Measurements from ENCODE around the gene TM9SF1. TPM values are rescaled to one million over a fixed set of nuclear protein-coding genes. Genes with fewer than 3 reads are reported as not detected.

TM9SF1 gene
- total and polyA plus RNA-seq, 2 of the 13 experiments (the other 11 are each of a cell fraction or from before 2014, with no cell fraction given) = 83.2 to 110 TPM

DNA sequence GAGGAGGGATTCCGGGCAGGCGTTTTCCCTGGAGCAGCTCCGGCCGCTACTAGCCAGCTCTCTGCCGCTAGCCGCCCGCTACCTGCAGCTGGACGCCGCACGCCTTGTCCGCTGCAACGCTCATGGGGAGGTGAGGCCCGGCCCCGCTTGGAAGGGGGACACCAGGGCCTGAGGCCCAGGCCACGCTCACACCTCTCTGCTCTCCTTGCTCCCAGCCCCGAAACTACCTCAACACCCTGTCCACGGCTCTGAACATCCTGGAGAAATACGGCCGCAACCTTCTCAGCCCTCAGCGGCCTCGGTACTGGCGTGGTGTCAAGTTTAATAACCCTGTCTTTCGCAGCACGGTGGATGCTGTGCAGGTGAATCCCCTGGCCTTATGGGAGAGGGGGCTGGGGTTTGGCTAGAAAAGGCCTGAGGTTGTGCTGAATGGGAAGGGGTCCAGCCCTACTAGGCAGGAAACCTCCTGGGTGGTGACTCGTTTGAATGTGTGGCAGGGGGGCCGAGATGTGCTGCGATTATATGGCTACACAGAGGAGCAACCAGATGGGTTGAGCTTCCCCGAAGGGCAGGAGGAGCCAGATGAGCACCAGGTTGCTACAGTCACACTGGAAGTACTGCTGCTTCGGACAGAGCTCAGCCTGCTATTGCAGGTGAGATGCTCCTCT is 47.3 kb downstream of the TM9SF1 start (continued):
- TF ChIP-seq TBX2 (CRISPR knock-in tag; IDR thresholded peaks at IDR 0.05; ENCODE audit: borderline replicate concordance) (peak; percentile 58), GFI1 (CRISPR knock-in tag; IDR thresholded peaks at IDR 0.05; ENCODE audit: borderline replicate concordance) (no peak), ZNF282 (IDR thresholded peaks at IDR 0.05; ENCODE audit: partially characterized antibody) (no peak), HNRNPL (IDR thresholded peaks at IDR 0.05; ENCODE audit: low read depth, low read length) (no peak), ZNF251 (CRISPR knock-in tag; IDR thresholded peaks at IDR 0.05) (peak; percentile 94), ZNF547 (CRISPR knock-in tag; IDR thresholded peaks at IDR 0.05) (peak; percentile 54; the same call in 1 of the 2 replicates), ZNF83 (CRISPR knock-in tag; IDR thresholded peaks at IDR 0.05; ENCODE audit: borderline replicate concordance) (peak; percentile 41; the same call in 1 of the 2 replicates), CERS6 (CRISPR knock-in tag; IDR thresholded peaks at IDR 0.05) (0 out of 2 replicates have a peak, but pooled peaks have one; percentile 67), HNRNPH1 (optimal IDR thresholded peaks at IDR 0.05; ENCODE audit: low read depth, low read length) (no peak), ZNF713 (CRISPR knock-in tag; IDR thresholded peaks at IDR 0.05) (peak; percentile 61; the same call in 1 of the 2 replicates), LCORL (IDR thresholded peaks at IDR 0.05) (no peak), LCORL (CRISPR knock-in tag; IDR thresholded peaks at IDR 0.05) (no peak), ZNF550 (CRISPR knock-in tag; IDR thresholded peaks at IDR 0.05; ENCODE audit: borderline replicate concordance) (0 out of 2 replicates have a peak, but pooled peaks have one; percentile 30), ZNF451 (CRISPR knock-in tag; IDR thresholded peaks at IDR 0.05) (peak; percentile 42; the same call in 1 of the 2 replicates), ZBTB25 (CRISPR knock-in tag; IDR thresholded peaks at IDR 0.05) (no peak), ZNF768 (CRISPR knock-in tag; IDR thresholded peaks at IDR 0.05) (peak; percentile 53; the same call in 1 of the 2 replicates), MXD1 (CRISPR knock-in tag; IDR thresholded peaks at IDR 0.05) (peak; percentile 72), AHR (CRISPR knock-in tag; IDR thresholded peaks at IDR 0.05) (no peak), YEATS4 (CRISPR knock-in tag; IDR thresholded peaks at IDR 0.05; ENCODE audit: borderline replicate concordance) (peak; percentile 3; the same call in 1 of the 2 replicates)
- TF ChIP-seq, protein P1, sequence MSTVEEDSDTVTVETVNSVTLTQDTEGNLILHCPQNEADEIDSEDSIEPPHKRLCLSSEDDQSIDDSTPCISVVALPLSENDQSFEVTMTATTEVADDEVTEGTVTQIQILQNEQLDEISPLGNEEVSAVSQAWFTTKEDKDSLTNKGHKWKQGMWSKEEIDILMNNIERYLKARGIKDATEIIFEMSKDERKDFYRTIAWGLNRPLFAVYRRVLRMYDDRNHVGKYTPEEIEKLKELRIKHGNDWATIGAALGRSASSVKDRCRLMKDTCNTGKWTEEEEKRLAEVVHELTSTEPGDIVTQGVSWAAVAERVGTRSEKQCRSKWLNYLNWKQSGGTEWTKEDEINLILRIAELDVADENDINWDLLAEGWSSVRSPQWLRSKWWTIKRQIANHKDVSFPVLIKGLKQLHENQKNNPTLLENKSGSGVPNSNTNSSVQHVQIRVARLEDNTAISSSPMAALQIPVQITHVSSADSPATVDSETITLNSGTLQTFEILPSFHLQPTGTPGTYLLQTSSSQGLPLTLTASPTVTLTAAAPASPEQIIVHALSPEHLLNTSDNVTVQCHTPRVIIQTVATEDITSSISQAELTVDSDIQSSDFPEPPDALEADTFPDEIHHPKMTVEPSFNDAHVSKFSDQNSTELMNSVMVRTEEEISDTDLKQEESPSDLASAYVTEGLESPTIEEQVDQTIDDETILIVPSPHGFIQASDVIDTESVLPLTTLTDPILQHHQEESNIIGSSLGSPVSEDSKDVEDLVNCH (CRISPR knock-in tag; IDR thresholded peaks at IDR 0.05) = peak; percentile 80; the same call in 1 of the 2 replicates
- TF ChIP-seq, protein P2, sequence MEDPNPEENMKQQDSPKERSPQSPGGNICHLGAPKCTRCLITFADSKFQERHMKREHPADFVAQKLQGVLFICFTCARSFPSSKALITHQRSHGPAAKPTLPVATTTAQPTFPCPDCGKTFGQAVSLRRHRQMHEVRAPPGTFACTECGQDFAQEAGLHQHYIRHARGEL (CRISPR knock-in tag; IDR thresholded peaks at IDR 0.05) = peak; percentile 82; the same call in 1 of the 2 replicates
- TF ChIP-seq, protein P3, sequence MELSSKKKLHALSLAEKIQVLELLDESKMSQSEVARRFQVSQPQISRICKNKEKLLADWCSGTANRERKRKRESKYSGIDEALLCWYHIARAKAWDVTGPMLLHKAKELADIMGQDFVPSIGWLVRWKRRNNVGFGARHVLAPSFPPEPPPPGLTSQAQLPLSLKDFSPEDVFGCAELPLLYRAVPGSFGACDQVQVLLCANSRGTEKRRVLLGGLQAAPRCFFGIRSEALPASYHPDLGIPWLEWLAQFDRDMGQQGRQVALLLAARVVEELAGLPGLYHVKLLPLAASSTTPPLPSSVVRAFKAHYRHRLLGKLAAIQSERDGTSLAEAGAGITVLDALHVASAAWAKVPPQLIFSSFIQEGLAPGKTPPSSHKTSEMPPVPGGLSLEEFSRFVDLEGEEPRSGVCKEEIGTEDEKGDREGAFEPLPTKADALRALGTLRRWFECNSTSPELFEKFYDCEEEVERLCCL (CRISPR knock-in tag; IDR thresholded peaks at IDR 0.05; ENCODE audit: borderline replicate concordance) = peak; percentile 75; the same call in 1 of the 2 replicates
